ENCODE results near the gene BAK1. TPM values are rescaled to one million over a fixed set of nuclear protein-coding genes. Genes with fewer than 3 reads are reported as not detected.

BAK1 gene
- total and polyA plus RNA-seq, 2 of the 13 experiments (the other 11 are each of a cell fraction or from before 2014, with no cell fraction given) = 15.0 to 23.8 TPM

- TF ChIP-seq KLF16 (CRISPR knock-in tag; IDR thresholded peaks at IDR 0.05) (peak in 1 of 2 experiments; percentile 74; a peak in 1 of 4 replicates), ETV6 (CRISPR knock-in tag; conservative IDR thresholded peaks at IDR 0.05) (no peak), E2F5 (CRISPR knock-in tag; conservative IDR thresholded peaks at IDR 0.05) (no peak), ZMYM3 (CRISPR knock-in tag; IDR thresholded peaks at IDR 0.05) (peak; percentile 31; the same call in 1 of the 2 replicates), BCL3 (CRISPR knock-in tag; IDR thresholded peaks at IDR 0.05) (no peak), SIN3A (IDR thresholded peaks at IDR 0.05; ENCODE audit: borderline replicate concordance, low read depth, low read length) (peak; percentile 55; the same call in 1 of the 2 replicates), ZNF605 (CRISPR knock-in tag; IDR thresholded peaks at IDR 0.05) (no peak), MLXIP (CRISPR knock-in tag; IDR thresholded peaks at IDR 0.05; ENCODE audit: borderline replicate concordance) (no peak), FOXC1 (CRISPR knock-in tag; IDR thresholded peaks at IDR 0.05; ENCODE audit: borderline replicate concordance) (0 out of 2 replicates have a peak, but pooled peaks have one; percentile 2), NFIC (IDR thresholded peaks at IDR 0.05; ENCODE audit: low read length) (no peak), SALL2 (CRISPR knock-in tag; IDR thresholded peaks at IDR 0.05) (peak; percentile 76; the same call in 1 of the 2 replicates), ZNF292 (CRISPR knock-in tag; IDR thresholded peaks at IDR 0.05; ENCODE audit: borderline replicate concordance, low read depth) (peak; percentile 83), WIZ (CRISPR knock-in tag; IDR thresholded peaks at IDR 0.05) (no peak), PLRG1 (conservative IDR thresholded peaks at IDR 0.05) (no peak), CBX2 (IDR thresholded peaks at IDR 0.05; ENCODE audit: low read depth, low read length) (no peak), CBX2 (CRISPR knock-in tag; IDR thresholded peaks at IDR 0.05; ENCODE audit: low read depth) (0 out of 2 replicates have a peak, but pooled peaks have one; percentile 61), ZXDC (CRISPR knock-in tag; IDR thresholded peaks at IDR 0.05) (no peak)
- TF ChIP-seq, protein P1, sequence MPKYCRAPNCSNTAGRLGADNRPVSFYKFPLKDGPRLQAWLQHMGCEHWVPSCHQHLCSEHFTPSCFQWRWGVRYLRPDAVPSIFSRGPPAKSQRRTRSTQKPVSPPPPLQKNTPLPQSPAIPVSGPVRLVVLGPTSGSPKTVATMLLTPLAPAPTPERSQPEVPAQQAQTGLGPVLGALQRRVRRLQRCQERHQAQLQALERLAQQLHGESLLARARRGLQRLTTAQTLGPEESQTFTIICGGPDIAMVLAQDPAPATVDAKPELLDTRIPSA (CRISPR knock-in tag; IDR thresholded peaks at IDR 0.05; ENCODE audit: borderline replicate concordance) = no peak
- TF ChIP-seq, protein P2, sequence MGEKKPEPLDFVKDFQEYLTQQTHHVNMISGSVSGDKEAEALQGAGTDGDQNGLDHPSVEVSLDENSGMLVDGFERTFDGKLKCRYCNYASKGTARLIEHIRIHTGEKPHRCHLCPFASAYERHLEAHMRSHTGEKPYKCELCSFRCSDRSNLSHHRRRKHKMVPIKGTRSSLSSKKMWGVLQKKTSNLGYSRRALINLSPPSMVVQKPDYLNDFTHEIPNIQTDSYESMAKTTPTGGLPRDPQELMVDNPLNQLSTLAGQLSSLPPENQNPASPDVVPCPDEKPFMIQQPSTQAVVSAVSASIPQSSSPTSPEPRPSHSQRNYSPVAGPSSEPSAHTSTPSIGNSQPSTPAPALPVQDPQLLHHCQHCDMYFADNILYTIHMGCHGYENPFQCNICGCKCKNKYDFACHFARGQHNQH (CRISPR knock-in tag; IDR thresholded peaks at IDR 0.05) = no peak; the same call in 1 of the 2 replicates
These were observed at the start of gene BAK1 (continued) for GRCh38 chr6:33579828-33580714.

All from HepG2 (cell line).